VCaP (cell line): Measurements from ENCODE around the gene COX6B2.

Experiments used
- H3K27ac ChIP-seq: fragments of 450-650 bp; 2 replicates; pipeline ENCODE4 v1.5.1; 2017
- CTCF ChIP-seq: fragments of 450-650 bp; conservative IDR thresholded peaks from 2 replicates; pipeline ENCODE4 v1.5.1; 2017; ENCODE audit warnings: mild to moderate bottlenecking, moderate library complexity

The COX6B2 gene

DNA sequence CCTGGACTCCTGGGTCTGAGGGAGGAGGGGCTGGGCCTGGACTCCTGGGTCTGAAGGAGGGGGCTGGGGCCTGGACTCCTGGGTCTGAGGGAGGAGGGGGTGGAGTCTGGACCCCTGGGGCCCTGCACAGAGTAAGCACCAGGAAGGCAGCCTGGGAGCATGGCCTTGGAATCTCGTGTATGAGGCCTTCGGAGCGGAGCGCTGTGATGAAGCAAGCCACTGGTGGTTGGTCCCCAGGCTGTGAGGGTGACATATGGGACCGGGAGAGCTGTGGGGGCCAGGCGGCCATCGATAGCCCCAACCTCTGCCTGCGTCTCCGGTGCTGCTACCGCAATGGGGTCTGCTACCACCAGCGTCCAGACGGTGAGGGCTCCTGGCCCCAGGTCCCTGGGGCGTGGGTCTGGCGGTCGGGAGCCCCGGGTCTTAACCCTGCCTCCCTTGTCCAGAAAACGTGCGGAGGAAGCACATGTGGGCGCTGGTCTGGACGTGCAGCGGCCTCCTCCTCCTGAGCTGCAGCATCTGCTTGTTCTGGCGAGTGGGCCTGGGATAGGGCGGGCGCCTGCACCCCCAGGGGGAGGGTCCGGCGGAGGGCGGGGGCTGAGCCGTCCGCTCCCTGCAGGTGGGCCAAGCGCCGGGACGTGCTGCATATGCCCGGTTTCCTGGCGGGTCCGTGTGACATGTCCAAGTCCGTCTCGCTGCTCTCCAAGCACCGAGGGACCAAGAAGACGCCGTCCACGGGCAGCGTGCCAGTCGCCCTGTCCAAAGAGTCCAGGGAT, 23.0 kb upstream of the COX6B2 start:
- no peak overlapping the region for H3K27ac ChIP-seq
- no peak for TF ChIP-seq CTCF

DNA sequence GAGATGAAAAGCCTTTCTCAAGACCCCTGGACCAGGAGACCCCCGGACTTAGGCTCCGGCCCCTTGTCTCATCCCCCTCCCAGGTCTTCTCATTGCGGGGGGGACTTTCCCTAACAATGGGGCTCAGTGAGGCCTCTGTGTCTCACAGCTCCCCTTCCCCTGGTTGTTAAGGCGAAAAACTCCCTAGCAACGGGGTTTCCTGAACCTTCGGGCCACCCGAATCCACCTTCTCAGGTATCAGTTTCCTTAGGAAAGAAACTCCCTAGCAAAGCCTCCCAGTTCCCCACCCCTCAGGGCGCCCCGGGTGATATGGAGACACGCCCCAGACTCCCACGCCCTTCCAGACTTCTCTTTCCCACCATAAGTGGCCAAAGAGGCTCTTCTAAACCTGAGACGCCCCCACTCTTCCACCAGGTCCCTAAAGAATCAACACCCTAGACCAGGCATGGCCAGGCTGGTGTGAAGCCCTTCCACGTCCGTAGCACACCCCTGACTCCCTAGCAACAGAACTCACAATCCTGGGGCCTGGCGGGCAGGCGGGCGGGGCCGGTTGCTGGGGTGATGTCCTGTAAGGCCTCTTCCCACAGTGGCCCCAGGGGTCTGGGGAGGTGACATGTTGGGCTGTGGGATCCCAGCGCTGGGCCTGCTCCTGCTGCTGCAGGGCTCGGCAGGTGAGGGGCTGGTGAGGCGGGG, 21.9 kb upstream of the COX6B2 start, which contains the start of gene TMEM190:
TSS of gene TMEM190 (plus strand) at position 586 of the 693 bp plus-strand sequence. CDS start at position 614, 28 bp downstream.
- TF ChIP-seq CTCF = no peak
- H3K27ac ChIP-seq = no peak within 1 kb of the TSS

DNA sequence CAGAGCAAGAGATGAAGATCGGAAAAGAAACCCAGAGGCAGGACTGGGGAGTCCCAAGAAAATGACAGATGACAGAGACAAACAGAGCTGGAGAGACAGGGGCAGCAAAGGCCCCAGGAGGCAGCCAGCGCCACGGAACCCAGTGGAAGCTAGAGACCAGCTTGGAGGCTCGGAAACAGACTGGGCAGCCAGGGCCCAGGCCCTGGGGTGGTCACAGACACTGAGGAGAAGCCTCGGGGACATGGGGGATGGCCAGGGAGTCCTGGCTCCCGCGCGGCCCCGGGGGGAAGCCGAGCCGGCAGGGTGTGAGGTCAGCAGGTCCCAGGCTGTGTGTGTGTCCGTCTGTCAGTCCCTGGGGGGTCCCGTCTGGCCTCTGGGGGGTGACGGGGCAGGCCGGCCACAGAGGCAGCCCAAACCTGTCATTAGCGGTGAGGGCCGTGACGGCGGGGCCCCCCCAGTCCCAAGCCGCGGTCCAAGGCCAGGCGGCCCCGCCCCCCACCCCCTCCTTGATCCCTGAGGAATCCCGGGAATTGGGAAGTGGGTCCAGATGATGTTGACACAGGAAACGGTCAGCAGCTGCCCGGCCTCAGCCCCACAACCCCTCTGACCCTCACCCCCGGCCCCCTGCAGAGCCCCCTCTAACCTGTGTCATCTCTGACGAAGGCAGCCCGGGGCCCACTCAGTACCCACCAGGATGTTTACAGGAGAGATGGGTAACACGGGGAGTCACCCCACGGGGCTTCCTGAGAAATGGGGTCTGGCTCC, 19.7 kb upstream of the COX6B2 start:
- no peak overlapping the region for H3K27ac ChIP-seq

DNA sequence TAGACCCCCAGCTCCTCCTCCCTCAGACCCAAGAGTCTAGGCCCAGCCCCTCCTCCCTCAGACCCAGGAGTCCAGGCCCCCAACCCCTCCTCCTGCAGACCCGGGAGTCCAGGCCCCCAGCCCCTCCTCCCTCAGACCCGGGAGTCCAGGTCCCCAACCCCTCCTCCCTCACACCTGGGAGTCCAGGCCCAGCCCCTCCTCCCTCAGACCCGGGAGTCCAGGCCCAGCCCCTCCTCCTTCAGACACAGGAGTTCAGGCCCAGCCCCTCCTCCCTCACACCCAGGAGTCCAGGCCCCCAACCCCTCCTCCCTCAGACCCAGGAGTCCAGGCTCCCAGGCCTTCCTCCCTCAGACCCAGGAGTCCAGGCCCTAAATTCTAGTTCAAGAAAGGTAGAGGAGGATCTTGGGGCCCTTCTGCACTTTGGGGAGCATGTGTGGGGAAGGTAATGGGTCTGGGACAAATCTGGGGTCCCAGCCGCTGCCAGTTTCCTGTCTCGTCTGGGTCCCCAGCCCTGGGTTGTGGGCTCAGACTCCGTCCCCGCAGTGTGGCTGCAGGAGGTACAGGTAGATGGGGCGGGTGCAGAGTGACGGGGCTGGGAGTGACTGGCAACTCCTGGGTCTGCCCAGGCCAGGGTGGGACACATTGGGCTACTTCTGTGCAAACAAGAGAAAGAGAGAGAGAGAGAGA, 18.9 kb upstream of the COX6B2 start:
- no peak overlapping the region for H3K27ac ChIP-seq
- TF ChIP-seq CTCF = no peak

More for the DNA sequence above, 19.7 kb upstream of the COX6B2 start:
- TF ChIP-seq CTCF = no peak

- no peak overlapping the region for H3K27ac ChIP-seq
- TF ChIP-seq CTCF = no peak
These were observed 18.0 kb upstream of the COX6B2 start for GRCh38 chr19:55372316-55373081.

- TF ChIP-seq CTCF = no peak
These were observed 15.9 kb upstream of the COX6B2 start, which contains the start of gene IL11 for GRCh38 chr19:55370305-55370988. Gene IL11 (minus strand): TSS chr19:55370463. CDS start chr19:55370310, 153 bp downstream.

More at GRCh38 chr19:55370305-55370988, 15.9 kb upstream of the COX6B2 start, which contains the start of gene IL11:
- H3K27ac ChIP-seq = no peak within 1 kb of the TSS
